SK-N-DZ (cell line): ENCODE results near the gene CR1L.
"Not testable (repeated sequence)": the region's sequence is repeated elsewhere in the genome, so short reads cannot be mapped to it uniquely, and the experiment has no call there.

ENCODE experiments used
- DNase-seq: peaks from one replicate; pipeline ENCODE4 v3.0.0-alpha.2; 2015; ENCODE audit warnings: low spot score

CR1L gene

DNA sequence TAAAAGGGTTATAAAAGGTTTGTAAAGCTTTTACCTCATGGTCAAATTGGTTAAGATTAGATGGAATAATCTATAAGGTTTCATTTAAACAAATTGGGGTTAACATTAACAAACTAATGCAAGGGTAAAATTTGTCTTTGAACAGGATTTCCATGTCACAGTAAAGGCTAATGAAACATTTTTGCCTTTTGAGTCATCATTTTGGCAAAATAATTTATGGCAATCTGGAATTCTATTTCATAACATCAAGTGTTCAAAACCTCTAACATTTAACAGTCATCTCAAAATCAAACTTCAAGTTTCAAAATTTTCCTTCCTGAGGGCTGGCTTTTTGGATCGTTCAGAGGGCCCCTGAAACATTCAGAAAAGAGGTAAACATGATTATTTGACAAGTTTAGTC lies 100.4 kb downstream of the CR1L start:
- no peak for DNase-seq

DNA sequence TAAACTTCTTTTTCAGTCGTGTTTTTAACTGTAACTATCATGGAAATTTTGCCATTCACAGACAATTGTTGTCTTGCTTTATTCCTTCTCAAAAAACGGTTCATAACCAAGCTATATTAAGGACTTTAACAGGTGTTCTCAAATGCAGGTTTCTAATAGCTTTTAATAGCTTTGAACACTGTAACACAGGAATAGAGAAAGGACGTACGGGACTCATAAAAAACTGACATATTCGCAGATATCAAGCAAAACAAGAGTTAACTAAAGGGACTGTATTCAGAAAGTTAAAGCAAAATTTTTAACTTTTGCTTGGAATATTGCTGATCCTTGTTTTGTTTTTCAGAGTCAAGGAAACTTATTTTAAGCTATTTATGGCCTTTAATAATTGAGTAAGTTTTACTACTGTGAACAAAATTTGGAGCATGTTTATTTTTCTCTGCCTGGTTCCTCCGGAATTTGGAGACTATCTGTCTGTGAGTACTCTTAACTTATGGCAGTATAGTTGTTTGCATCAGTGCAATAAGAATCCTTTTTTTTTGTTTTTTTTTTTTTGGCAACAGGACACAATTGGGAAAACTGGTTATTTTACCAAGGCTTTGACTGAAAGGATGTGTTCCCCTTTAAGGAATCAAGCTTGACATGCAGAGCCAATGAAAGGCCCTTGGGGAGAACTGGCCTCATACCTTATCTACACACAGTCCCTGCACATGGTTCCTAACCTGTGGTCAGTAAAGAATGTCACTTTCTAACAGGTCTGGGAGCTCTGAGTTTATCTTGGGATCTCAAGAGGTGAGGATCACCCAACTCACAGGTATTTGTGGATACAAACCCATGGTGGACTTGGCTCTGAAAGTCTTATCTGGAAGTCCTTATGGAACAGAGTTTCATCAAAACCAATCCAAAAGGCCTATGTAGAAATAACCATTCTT lies 101.2 kb downstream of the CR1L start:
- DNase-seq, result no peak

DNA sequence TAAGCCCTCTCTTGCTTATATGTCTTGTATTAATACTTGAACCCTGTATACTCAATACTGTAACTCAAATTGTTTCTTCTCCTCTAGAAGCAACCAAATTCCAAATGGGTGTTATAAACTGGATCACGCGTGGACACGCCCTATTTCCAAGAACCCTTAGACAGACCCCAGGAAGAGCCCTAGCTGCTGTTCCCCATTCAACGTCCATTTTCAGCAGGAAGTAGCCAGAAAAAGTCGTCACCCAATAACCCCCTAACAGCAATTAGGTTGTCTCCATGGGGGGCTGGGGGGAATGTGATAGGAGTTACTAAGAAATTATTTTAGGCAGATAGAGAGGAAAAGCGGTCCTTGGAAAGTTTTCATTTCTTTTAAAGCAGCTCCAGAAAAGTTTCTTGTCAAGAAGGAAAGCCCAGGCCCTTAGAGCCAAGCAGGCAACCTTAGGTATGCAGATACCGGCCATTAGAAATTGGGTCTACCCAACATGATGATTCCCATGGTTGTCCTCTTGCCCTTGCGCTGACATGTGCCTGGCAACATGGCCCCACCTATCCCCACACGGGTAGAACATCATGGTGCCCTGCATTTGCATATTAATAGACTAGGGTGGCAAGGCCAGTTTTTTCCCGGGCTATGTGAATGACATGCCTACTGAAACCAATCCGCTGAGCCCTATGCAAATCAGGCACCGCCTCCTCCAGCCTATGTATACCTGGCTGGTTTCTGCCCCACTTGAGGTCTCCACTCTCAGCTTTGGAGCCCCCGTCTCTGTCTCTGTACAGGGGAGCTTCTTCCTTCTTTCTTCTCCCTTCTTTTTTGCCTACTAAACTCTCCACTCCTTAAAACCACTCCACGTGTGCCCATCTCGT lies 102.9 kb downstream of the CR1L start:
- no peak for DNase-seq

DNA sequence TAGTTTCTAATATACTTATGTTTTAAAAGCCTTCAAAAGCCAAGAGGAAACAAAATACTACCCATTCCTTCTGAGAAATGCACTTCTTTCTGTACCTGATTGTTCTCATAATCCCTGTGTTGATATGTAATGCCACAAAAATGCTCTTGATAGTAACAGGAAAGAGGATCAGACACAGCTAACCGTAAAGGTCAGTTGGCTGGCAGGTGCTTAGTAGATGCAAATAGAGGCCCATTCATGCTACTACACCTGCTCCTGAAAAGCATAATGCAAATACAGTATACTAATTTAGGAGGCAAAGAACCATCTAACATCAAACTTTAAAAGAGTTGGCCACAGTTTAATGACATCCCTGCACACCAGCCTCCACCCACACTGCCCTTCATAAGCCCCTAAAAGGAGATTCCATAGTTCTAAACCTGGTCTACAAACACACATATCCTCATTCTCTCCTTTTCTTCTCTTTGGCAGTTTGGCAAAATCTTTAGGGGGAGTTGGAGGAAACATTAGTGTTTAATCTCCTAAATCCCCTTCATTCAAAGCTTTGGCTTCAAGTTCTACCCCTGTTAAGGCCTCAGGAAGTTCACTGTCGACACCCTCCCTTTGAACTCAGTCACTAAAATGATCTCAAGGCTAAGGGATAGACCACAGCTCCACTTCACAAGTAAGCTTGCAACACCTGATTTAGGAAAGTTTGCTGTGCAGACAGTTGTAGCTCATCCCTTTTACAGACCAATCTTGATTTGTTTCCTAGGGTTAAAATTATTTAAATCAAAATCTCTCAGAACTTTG lies 104.0 kb downstream of the CR1L start:
- DNase-seq, result no peak

DNA sequence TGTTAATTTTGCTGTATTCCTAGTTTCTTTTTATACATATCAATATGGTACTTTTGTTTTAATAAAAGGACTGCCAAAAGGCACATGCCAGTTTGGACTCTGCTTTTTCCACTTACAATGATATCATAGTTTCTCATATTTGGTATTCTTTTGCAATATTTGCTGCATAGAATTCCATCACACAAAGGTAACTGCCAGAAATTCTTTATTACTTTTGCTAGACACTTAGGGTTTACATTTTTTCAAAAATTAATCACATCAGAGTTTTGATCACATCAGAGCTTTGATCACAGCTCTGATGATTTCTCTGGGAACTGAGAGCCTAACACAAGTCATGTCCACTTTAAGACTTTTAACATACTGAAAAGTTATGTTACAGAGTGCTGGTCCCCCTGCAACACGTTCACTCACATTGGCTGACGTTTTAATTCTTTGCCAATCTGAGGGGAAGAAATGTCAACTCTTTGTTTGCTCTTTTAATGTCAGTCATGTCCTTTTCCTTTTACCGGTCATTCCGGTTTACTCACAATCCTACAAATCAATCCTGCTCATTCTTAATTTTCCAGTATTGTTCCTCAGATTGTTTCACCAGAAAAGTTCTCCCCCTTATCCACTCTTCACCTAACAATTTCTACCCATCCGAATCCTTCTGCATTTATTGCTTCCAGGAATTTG lies 105.8 kb downstream of the CR1L start:
- DNase-seq, result no peak

DNA sequence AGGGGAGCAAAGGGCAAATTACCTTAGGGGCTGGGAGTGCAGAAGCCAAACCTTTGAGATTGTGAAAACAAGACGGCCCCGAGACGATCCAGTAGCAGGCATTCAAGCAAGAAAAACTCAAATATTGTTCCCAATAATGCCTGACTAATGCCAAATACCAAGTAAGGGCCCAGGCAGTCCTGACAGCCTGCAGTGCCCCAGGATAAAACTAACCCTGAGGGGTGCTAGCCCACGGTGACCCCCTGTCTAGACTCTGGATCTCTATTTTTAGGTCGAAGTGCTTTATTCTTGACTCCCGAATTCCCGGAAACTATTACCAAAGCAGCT lies 106.5 kb downstream of the CR1L start:
- DNase-seq, result not testable (repeated sequence)

DNA sequence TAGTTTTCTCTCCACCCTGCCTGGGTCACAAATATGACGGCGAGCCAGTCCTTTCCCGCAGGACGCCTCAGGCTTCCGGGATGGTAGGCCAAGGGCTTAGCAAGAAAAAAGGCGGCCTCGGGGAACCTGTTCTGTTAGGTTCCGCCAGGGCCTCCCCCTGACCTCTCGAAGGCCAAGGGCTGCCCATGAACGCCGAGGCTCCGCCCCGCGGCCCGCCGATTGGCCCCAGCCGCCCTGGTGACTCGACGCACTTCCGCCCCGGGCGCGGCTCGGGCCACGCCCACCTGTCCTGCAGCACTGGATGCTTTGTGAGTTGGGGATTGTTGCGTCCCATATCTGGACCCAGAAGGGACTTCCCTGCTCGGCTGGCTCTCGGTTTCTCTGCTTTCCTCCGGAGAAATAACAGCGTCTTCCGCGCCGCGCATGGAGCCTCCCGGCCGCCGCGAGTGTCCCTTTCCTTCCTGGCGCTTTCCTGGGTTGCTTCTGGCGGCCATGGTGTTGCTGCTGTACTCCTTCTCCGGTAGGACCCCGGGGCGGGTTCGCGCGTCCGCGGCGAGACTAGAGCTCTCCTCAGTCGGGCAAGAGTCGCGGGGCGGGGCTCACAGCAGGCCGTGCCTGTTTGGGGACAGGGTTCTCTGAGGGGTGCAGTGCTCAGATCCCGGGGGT lies 107.0 kb downstream of the CR1L start, which contains the start of gene CD46:
Gene CD46, plus strand, starts transcription at position 265 of the 666 bp plus-strand sequence. Its CDS starts 159 bp downstream, at position 424.
- peak; percentile 95 for DNase-seq

DNA sequence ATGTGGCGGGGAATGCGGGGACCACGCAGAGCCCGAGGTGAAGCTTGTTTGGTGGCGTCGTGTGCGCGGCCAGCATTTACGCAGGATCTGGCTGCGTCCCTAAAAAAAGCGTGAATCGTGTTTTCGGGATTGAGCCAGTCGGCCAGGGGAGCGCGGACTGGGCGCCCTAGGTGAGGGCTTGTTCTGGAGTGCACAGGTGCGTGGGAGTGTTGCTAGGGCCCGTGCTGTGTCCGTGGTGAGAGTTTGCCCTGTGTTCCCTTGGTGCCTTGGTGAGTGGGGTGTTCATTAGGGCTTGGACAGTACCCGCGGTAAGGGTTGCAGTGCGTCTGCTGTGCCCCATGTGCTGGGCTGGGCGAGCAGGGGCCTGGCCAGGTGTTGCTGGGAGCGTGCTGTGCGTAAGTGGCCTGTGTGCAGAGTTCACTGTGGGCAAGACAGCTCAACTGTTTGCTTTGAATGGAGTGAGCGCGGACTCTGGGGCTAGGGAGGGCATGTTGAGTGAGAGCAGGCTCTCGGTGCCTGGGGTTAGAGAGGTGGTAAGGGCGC lies 107.6 kb downstream of the CR1L start:
- peak; percentile 29 for DNase-seq

DNA sequence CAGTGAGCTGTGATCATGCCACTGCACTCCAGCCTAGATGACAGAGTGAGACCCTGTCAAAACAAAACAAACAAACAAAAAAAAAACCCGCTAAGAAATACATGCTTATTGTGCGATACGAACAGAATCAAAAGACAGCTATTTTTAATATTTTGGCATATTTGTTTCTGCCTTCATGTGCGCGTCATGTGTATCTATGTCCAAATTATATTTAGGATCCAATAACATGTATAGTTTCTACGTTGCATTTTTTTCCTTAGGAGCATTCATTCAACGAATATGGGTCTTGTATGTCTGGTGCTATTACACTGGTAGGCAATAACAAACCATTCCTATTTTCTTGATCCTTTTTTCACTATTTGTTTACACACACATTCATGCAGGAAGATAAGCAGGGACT lies 108.7 kb downstream of the CR1L start:
- DNase-seq, result no peak

DNA sequence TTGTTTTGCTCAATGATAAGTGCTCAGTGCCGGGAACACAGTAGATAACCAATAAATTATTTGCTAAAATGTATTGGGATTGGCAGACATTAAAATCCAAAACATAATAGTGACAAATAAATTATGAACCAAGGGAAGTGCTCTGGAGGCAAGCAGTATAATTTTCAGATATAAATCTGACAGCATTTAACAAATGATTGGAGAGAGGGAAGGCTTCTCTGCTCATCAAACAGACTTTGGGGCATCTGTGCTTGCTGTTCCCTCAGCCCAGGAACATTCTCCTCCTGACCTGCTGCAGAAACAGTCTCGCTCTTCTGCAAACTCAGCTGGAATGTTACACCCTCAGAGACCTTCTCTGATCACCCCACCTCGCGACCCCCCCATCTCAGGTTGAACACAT lies 109.1 kb downstream of the CR1L start:
- no peak for DNase-seq

DNA sequence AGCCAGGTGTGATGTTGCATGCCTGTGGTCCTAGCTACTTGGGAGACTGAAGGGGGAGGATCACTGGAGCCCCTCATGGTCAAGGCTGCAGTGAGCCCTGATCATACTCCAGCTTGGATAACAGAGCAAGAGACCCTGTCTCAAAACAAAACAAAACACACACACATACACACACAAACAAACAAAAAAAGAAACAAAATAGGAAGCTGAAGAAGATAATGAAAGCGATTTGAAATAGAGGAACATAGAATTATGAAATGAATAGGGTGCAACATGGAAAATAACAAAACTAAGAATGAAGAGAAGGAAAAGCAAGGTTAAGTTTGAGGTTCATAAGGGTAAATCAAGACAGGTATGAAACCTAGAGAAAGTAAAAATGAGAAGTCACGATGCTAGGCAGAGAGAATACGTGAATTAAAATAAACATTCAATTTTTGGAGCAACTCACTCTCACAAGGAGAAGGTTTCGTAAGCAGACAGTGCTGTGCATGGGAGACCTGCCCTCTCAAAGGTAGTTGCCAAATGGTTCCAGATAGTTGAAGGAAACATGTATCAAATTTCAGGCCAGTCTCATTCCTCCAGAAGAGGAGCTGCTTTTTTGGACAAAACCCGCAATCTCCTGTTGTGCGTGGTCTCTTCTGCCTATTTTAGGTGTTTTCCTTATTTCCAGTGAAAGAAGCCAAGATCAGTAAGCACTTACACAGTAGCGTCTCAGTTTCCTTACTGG lies 110.2 kb downstream of the CR1L start:
- DNase-seq, result no peak

DNA sequence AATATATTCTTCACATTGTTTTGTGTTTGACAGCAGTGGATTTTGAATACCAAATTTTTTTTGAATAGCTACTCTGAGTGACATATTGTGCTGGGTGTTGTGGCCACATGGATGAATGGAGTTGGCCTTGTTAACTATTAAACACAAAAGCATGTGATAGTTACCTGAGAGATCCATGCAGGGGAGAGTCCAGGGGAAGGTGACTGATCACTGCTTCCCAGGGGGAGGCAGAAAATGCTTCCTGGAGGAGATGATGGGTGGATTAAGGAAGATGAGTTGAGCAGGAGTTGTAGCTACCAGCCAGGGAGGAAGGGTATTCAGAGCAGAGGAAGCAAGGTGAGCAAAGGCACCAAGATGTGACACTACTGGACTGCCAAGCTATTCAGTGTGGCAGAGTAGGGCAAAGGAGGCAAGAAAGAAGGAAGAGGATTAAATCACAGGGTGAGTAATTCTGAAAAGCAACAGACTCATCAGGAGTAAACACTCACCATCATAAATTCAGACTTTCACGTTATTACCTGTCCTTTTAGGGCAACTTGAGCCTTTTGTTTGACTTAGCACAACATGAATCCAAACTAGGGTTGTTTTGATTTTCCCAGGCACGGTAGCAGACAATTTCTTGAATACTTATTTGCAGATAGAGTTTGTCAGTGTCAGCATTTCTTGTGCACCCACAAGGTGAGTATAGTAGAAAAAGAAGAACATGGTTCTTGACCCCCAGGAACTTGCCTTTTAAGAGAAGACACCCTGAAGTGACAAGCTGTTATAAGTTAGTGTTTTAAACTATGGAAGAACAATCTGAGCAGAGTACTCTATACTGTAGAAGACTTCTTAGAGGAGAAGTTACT lies 111.1 kb downstream of the CR1L start:
- no peak for DNase-seq

DNA sequence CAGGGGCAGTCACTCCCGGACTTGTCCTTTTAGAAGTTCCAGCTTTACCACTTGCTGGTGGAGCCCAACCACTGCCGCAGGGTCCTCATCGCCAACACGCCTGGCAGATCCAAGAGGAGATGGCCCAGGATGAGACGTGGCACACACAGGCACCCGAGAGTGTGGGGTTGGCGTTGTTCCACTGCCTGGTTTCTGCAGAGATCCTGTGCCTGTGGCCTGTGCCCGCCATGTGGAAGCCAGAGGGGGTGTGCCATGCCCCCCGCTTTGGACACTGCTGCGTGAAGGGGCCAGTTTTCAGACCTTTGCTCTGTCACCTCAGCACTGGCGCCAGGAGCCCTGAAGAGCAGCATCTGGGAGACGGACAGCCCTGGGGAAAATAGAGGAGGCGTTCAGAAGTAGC lies 117.7 kb downstream of the CR1L start:
- DNase-seq, result no peak

DNA sequence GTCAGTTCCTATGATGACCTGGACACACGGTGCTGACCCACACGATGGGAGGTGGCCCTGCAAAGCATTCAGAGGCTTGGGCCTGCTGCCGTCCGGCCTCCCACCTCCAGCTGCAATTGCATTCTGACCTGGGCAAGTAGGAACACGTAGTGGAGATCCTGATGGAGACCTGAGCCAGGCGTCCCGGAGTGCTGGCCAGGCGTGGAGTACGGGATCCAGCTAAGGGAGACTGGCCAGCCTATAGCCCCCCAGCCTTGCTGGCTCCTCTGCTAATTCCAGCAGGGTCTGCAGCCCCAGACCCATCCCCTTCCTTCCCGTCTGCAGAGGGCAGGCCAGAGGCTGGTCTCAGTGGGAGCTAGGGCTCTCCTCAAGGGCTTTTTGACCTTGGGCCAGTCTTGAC lies 118.2 kb downstream of the CR1L start:
- no peak for DNase-seq

DNA sequence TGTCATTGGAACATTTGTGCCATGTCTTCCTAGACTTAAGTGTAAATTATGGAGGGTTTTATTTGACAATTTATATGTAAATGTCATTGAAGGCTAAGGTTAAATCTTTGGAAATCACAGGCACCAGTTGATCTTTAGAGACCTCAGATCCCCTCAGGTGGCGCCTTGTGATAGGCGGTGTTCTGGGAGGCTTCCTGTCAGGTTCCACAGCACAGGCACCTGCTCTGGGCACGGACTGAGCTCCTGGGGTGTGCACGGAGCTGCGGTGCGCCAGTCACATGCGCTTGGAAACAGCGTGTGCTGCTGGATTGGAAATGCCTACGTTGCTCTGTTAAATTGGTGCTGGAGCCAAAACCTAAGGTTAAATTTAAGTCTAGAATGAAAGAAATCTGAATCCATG lies 119.0 kb downstream of the CR1L start:
- DNase-seq, result no peak

DNA sequence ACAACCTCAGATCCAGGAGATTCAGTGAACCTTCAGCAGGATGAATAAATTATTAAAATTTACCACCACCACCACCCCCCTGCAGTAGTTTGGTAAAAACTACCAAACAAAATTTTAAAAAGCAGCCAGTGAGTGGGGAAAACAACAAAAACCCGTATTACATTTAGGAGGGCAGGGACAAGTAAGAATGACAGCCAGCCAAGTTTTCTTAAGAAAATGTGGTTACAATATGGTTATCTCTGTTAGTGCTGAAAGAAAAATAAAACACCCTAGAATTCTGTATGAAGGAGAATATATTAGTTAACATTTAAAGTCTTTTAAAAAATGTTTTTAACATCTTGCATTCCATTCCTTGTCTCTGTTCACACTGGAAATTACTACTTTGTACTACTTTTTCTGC lies 121.6 kb downstream of the CR1L start:
- no peak for DNase-seq

DNA sequence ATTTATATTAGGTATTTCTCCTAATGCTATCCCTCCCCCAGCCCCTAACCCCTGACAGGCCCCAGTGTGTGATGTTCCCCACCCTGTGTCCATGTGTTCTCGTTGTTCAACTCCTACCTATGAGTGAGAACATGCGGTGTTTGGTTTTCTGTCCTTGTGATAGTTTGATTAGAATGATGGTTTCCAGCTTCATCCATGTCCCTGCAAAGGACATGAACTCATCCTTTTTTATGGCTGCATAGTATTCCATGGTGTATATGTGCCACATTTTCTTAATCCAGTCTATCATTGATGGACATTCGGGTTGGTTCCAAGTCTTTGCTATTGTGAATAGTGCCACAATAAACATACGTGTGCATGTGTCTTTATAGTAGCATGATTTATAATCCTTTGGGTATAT lies 125.6 kb downstream of the CR1L start:
- DNase-seq, result not testable (repeated sequence)
